NCI-H446 treated with DMSO at 0.1 percent for 48 hours (cell line): ENCODE data around the gene NCKAP5.

Experiments used
- DNase-seq: peaks from one replicate; lab custom pipeline; 2025; lab: John Stamatoyannopoulos, UW

The NCKAP5 gene

DNA sequence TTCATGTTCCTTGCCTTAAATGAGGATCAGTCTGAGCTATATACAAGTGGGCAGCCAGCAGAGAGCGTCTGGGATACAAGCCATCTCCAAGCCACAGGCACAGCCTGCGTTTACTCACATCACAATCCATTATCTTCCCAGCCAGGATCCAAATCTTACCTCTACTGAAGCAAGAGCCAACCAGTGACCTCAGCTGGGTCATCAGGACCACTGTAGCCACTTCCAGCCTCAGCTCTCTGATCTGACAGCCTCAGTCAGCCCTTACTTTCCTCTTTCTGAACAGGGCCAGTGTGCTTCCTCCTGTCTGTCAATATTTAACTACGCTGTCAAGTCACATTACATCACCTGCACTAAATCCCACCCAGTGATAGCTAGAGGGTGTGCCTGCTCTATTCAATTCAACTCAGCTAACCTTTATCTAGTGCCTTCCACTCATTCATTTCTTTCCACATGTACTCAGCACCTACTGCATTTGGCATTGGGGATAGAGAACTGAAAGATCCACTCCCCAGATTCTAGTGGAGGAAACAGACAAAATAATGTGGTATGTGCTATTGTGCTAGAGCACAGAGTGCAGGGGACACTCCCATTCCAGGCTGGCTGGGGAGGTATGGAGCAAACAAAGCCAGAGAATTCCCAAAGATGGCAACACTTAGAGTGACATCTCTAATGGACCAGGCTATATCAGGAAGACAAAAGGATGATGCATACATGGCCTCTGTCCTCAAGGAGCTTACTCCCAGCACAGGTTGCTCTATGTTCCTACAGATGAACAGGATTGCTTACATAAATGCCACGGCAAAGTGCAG, 146.5 kb downstream of the NCKAP5 start:
- DNase-seq = no peak

- no peak for DNase-seq
Observed at GRCh38 chr2:133420788-133421187, 147.5 kb downstream of the NCKAP5 start.

DNA sequence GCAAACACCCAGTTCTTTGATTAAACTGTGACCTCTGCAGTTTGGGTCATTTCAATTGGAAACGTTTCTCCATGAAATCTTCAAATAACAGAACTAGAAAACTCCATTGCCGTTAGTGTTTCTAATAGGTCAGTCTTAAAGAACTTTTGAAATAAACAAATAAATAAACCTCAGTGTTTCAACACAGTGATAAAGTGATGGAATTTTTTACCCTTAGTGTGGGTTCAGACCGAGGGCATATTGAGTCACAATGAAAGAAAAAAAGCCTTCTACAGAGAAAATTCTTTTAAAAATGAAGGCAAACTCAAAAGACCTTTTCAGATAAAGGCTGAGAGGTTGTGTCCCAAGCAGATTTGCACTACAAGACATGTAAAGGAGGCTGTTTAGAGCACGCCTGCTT, 149.6 kb downstream of the NCKAP5 start:
- DNase-seq = no peak

DNA sequence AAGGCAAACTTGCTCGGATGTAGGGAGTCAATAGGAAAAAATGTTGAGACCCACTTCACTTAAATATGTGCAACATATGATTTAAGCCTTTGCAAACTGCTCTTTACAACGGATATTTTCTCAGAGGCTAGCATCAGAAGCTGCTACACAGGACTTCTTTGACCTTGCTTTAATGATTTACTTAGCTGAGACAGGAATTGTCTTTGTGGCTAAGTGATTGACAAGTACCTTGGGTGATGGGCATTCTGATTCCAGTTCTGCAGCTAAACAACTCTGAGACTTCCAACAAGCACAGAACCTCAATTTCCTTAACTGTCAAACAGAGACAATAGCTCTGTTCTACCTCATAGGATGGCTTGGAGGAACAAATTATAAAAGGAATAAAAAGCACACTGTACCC, 150.2 kb downstream of the NCKAP5 start:
- DNase-seq = no peak

- no peak for DNase-seq
Observed at GRCh38 chr2:133417415-133417814, 150.8 kb downstream of the NCKAP5 start.

- DNase-seq = no peak
Observed at GRCh38 chr2:133416736-133417135, 151.5 kb downstream of the NCKAP5 start.

GRCh38 chr2:133416146-133416545, 152.1 kb downstream of the NCKAP5 start:
- no peak for DNase-seq

- no peak for DNase-seq
Observed at GRCh38 chr2:133415210-133415876, 152.9 kb downstream of the NCKAP5 start.

GRCh38 chr2:133414486-133415209, 153.6 kb downstream of the NCKAP5 start:
- DNase-seq = no peak

DNA sequence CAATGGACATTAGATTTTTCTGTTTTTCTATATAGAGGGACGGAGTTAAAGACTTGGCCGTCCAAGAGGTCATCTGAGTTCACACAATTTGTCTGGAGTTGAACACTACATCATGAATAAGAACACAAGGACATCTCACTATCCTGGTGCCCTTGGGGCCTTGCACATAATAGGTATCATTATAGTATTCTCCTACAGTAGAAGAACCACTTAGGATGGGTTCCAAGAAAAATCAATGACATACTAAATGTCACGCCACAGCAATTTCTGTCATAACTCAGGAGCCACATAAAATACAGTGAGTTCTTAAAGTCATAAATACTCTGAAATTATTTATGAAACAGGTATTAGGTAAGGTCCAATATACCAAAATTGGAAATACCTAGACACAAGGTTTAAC, 154.4 kb downstream of the NCKAP5 start:
- DNase-seq = no peak

- no peak for DNase-seq
Observed at GRCh38 chr2:133412694-133413093, 155.6 kb downstream of the NCKAP5 start.

DNA sequence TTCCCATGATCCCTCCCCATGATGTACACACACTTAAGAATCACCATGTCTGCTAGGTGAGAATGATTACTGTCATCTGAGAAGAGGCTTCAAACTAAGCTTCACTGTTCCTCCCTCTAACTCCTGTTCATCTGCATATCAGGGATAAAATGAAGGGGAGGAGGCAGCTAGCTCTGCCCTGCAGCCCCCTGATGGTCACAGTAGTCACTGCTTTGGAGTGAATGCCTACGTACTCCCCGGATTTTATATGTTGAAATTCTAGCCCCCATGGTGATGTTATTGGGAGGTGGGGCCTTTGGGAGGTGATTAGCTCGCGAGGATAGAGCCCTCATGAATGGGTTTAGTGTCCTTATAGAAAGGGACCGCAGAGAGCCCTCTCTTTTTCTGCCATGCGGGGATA, 156.4 kb downstream of the NCKAP5 start:
- DNase-seq = no peak

DNA sequence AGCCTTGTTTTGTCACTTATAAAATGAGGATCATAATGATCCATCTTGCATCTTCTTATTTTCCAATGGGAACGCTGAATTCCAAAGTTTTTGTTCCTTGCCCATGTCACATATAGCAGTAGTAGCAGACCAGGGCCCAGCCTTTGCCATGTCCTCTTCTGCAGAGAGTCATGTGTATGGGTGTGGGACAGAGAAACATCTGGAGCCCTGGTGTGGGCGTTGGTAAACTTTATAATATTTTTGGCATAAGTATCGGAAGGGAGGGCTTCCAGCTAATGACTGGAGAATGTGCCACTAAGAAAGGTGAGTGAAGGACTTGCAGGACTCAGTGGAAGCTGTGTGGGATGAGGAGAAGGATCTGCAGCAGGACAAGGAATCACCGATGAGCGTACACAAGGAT, 157.2 kb downstream of the NCKAP5 start:
- DNase-seq = no peak

- DNase-seq = no peak
Observed at GRCh38 chr2:133409581-133410285, 158.5 kb downstream of the NCKAP5 start.

DNA sequence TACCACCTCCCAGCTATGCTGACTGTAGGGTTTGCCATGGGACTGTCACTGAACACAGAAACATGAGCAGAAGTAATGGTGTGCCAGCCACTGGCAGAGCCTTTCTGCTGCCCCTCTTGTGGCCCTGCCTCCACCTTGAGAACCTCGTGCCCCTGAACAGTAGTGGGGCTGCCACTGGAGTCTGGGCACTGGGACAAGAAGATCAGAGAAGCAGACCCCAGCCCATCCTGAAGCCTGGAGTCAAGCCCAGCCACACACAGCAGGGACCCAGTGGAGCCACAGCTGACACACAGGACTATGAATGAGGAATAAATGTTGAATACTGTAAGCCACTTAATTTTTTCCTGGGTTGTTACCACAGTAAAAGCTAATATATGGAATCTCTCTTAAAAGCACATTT, 159.6 kb downstream of the NCKAP5 start:
- no peak for DNase-seq

DNA sequence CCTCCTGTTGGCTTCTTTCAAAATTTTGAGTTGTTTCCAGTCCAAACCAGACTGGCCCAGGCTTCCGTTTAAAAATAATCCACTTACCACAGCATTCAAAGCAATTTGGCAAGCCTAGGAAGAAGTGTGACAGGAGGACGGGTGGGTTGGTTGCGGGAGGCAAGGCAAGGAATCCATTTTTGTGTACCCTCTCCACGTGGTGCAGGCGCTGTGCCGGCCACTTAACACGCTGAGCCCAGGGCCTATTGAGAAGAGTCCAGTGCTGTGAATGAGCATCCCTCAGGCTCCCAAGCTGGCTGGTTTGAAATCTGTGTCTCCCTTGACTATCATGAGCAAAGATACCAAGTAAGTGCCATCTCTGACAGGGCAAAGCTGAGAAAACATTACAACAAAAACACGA, 160.9 kb downstream of the NCKAP5 start:
- DNase-seq = no peak

- DNase-seq = no peak
Observed at GRCh38 chr2:133405252-133405651, 163.0 kb downstream of the NCKAP5 start.

DNA sequence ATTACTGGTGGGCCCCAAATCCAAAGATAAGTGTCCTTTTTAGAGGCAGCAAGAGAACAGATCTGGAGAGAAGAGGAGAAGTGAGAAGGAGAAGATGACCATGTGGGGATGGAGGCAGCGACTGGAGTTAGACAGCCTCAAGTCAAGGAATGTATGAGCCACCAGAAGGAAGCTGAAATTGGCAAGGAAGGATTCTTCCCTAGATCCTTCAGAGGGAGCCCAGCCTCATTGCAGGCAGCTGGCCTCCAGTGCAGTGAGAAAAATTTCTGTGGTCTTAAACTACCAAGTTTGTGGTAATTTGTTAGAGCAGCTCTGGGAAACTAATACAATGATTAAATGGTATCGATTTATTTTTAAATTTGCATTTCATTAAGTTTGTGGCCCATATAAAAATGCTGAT, 167.9 kb downstream of the NCKAP5 start:
- DNase-seq = no peak

DNA sequence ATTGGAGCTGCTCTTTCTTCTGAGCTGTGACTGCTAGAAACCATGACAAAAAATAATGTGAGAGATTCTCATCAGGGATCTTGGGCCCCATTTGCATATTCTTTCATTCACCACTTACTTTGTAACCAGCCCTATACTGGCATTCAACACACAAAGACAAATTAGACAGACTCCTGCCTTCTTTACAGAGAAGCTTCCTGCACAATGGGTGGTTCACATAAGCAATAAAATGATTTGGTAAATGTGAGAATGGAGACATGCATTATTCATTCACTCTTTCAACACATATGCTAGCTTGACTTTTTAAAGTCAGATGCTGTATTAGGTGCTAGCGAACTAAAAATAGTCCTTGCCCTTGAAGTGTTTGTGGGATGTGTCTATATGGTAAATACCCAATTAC, 174.4 kb downstream of the NCKAP5 start:
- no peak for DNase-seq

- no peak for DNase-seq
Observed at GRCh38 chr2:133390156-133390555, 178.1 kb downstream of the NCKAP5 start.

DNA sequence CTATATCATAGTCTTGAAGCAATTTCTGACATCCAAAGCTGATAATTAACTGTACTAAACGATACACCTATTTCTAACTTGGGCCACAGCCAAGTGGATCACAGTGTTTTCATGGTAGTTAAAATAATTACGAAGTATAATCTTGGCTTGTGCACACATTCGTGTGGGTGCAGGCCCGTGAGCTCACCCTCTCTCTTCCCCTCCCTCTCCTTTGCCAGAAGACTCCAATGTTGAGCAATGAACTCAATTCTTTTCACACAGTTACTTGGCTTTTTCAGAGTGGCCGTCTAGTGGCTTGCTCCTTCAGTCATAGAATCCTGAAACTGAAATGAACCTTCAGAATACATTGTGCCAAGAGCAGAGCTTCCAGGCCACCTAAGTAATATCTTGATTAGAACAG, 178.7 kb downstream of the NCKAP5 start:
- no peak for DNase-seq

- no peak for DNase-seq
Observed at GRCh38 chr2:133382566-133382965, 185.7 kb downstream of the NCKAP5 start.
